Hepatocyte (in vitro differentiated cells): ENCODE data around the gene NXNL2. TPM values are rescaled to one million over a fixed set of nuclear protein-coding genes. Genes with fewer than 3 reads are reported as not detected.

Experiments used
- DNase-seq: peaks from one replicate; pipeline ENCODE4 v3.0.0-alpha.2; 2016; ENCODE audit warnings: low spot score
- H2AFZ ChIP-seq: fragments of 200-600 bp; sonication (generic); 2 replicates; pipeline ENCODE4 v1.6.0; 2016; ENCODE audit warnings: antibody characterized with exemption, mild to moderate bottlenecking
- H3K27ac ChIP-seq: fragments of 200-600 bp; sonication (generic); 2 replicates; pipeline ENCODE4 v1.5.1; 2016; ENCODE audit warnings: mild to moderate bottlenecking
- H3K27me3 ChIP-seq: fragments of 200-600 bp; sonication (generic); 2 replicates; pipeline ENCODE4 v1.6.1; 2016
- H3K36me3 ChIP-seq: fragments of 200-600 bp; sonication (generic); replicated peaks from 2 replicates; pipeline ENCODE4 v1.5.1; 2016; ENCODE audit warnings: low read depth; ENCODE audit not compliant: insufficient read depth
- H3K4me1 ChIP-seq: fragments of 200-600 bp; sonication (generic); 2 replicates; pipeline ENCODE4 v1.5.1; 2016; ENCODE audit warnings: mild to moderate bottlenecking, moderate library complexity; ENCODE audit not compliant: insufficient read depth
- H3K4me2 ChIP-seq: fragments of 200-600 bp; sonication (generic); 2 replicates; pipeline ENCODE4 v1.6.0; 2016
- H3K4me3 ChIP-seq: fragments of 200-600 bp; sonication (generic); 2 replicates; pipeline ENCODE4 v1.5.1; 2016; ENCODE audit warnings: mild to moderate bottlenecking
- H3K79me2 ChIP-seq: fragments of 200-600 bp; sonication (generic); 2 replicates; pipeline ENCODE4 v1.6.0; 2017; ENCODE audit warnings: mild to moderate bottlenecking
- H3K9me2 ChIP-seq: fragments of 200-600 bp; sonication (generic); replicated peaks from 2 replicates; pipeline ENCODE4 v1.6.0; 2017; ENCODE audit warnings: mild to moderate bottlenecking; ENCODE audit not compliant: insufficient read depth
- H3K9me3 ChIP-seq: fragments of 200-600 bp; sonication (generic); 2 replicates; pipeline ENCODE4 v1.5.1; 2016; ENCODE audit warnings: low read depth, mild to moderate bottlenecking
- H4K20me1 ChIP-seq: fragments of 200-600 bp; sonication (generic); 2 replicates; pipeline ENCODE4 v1.6.0; 2016; ENCODE audit warnings: mild to moderate bottlenecking; ENCODE audit not compliant: insufficient read depth, poor library complexity, severe bottlenecking
- CTCF ChIP-seq: fragments of 200-600 bp; sonication (generic); IDR thresholded peaks from 2 replicates; pipeline ENCODE4 v1.5.1; 2016; ENCODE audit warnings: antibody characterized with exemption, mild to moderate bottlenecking; ENCODE audit not compliant: poor library complexity
- EZH2 ChIP-seq: fragments of 200-600 bp; sonication (generic); IDR thresholded peaks from 2 replicates; pipeline ENCODE4 v1.6.1; 2016; ENCODE audit warnings: antibody characterized with exemption, mild to moderate bottlenecking, borderline replicate concordance
- EZH2phosphoT487 ChIP-seq: fragments of 200-600 bp; sonication (generic); IDR thresholded peaks from one replicate; pipeline ENCODE4 v1.6.1; 2018; ENCODE audit warnings: antibody characterized with exemption, mild to moderate bottlenecking, low read depth, moderate library complexity; ENCODE audit not compliant: unreplicated experiment, severe bottlenecking
- WGBS: methylation state at CpG from one replicate; pipeline ENCODE4 v1.1.6; 2016; ENCODE audit warnings: low lambda C conversion rate; ENCODE audit errors: missing lambda C conversion rate; 5-methylcytosine and 5-hydroxymethylcytosine counted together
- polyA plus RNA-seq: library from polyadenylated mRNA; unstranded; fragments of >200 nt; fragmentation: Nextera tagmentation; extraction: Ambion mirVana; gene quantifications from 2 replicates; pipeline ENCODE4 v1.2.1, GENCODE V29; 2016
- total RNA-seq: library from RNA; depleted of rRNA; stranded (reverse); fragments of >200 nt; gene quantifications from 2 replicates; pipeline ENCODE4 v1.2.3, GENCODE V29; 2014

The NXNL2 gene
- total and polyA plus RNA-seq, 2 experiments from 2014 or later = 0.57 to 2.5 TPM

GRCh38 chr9:88536951-88537760, 2.2 kb downstream of the NXNL2 start:
- H3K4me1 ChIP-seq = peaks cover 15% of the 10 kb centered on the region
- peak overlapping the region; percentile 22 for H3K27ac ChIP-seq
- 78% methylated on average over 15 of the region's 15 CpGs for WGBS
- no peaks in the 10 kb centered on the region for H4K20me1 ChIP-seq
- no peak overlapping the region for H2AFZ ChIP-seq
- H3K36me3 ChIP-seq = no peaks in the 10 kb centered on the region
- DNase-seq = no peak
- H3K9me3 ChIP-seq = no peaks in the 10 kb centered on the region
- no peaks in the 10 kb centered on the region for H3K27me3 ChIP-seq
- peak overlapping the region; percentile 97 for H3K4me2 ChIP-seq
- no peaks in the 10 kb centered on the region for H3K79me2 ChIP-seq
- H3K4me3 ChIP-seq = no peak overlapping the region
- TF ChIP-seq EZH2phosphoT487 (no peak), CTCF (no peak), EZH2 (no peak)
- H3K9me2 ChIP-seq = no peaks in the 10 kb centered on the region

GRCh38 chr9:88537761-88538091, 2.7 kb downstream of the NXNL2 start:
- Histone ChIP-seq H4K20me1 (no peaks in the 10 kb centered on the region), H3K27ac (peak overlapping the region; percentile 22)
- WGBS = 30% methylated on average over 1 of the region's 1 CpG

GRCh38 chr9:88538311-88539085, 3.5 kb downstream of the NXNL2 start:
- H3K9me2 ChIP-seq = no peaks in the 10 kb centered on the region
- WGBS = 90% methylated on average over 10 of the region's 10 CpGs

More at GRCh38 chr9:88537761-88538091, 2.7 kb downstream of the NXNL2 start:
- H3K36me3 ChIP-seq = no peaks in the 10 kb centered on the region
- peaks cover 10% of the 10 kb centered on the region for H3K4me1 ChIP-seq
- DNase-seq = peak; percentile 84
- no peaks in the 10 kb centered on the region for H3K9me3 ChIP-seq
- peak overlapping the region; percentile 97 for H3K4me2 ChIP-seq
- TF ChIP-seq EZH2phosphoT487 (no peak), EZH2 (no peak), CTCF (no peak)
- no peak overlapping the region for H2AFZ ChIP-seq
- H3K9me2 ChIP-seq = no peaks in the 10 kb centered on the region
- no peaks in the 10 kb centered on the region for H3K79me2 ChIP-seq
- no peak overlapping the region for H3K4me3 ChIP-seq
- H3K27me3 ChIP-seq = no peaks in the 10 kb centered on the region

More at GRCh38 chr9:88538311-88539085, 3.5 kb downstream of the NXNL2 start:
- Histone ChIP-seq H3K79me2 (no peaks in the 10 kb centered on the region), H3K4me3 (no peak overlapping the region), H3K36me3 (no peaks in the 10 kb centered on the region), H3K4me2 (no peak overlapping the region), H2AFZ (no peak overlapping the region), H3K9me3 (no peaks in the 10 kb centered on the region), H3K4me1 (peaks cover 8% of the 10 kb centered on the region), H3K27ac (no peak overlapping the region), H3K27me3 (no peaks in the 10 kb centered on the region), H4K20me1 (no peaks in the 10 kb centered on the region)
- DNase-seq = no peak
- TF ChIP-seq CTCF = no peak
- TF ChIP-seq EZH2 = no peak
- TF ChIP-seq EZH2phosphoT487 = no peak
